Activated naive CD4-positive, alpha-beta T cell (primary cell): ENCODE measurements around the gene B4GALT3.

ENCODE experiments used
- DNase-seq, 4 experiments: peaks; one replicate each; lab custom pipeline; 2025; lab: John Stamatoyannopoulos, UW

Gene B4GALT3

DNA sequence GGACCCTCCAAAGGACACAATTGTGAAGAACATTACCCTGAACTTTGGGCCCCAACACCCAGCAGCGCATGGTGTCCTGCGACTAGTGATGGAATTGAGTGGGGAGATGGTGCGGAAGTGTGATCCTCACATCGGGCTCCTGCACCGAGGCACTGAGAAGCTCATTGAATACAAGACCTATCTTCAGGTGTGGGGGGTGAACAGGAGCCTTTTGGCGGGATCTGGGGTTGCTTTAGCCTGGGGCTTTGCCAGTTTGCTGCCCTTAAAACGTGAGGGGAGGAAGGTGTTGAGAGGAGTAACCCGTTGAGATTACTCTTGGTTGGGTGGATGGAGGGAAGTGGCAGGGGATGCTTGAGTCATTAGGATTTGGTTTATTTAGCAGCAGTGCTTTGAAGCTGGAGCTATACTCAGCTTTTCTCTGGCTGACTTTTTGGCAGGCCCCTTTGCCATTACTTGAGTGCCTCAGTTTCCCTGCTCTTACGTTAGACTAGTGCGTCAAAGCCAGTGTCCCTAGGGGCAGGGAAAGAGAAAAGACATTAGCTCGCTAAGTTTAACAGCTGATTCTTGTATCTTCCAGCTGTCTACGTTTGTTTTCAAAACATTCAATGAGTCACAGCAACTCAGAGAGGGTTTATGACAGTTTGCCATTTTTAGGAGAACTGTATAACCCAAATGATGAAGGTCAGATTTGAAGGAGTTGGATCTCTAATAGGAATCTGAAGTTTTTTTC is 29.3 kb upstream of the B4GALT3 start:
- DNase-seq: no peak

DNA sequence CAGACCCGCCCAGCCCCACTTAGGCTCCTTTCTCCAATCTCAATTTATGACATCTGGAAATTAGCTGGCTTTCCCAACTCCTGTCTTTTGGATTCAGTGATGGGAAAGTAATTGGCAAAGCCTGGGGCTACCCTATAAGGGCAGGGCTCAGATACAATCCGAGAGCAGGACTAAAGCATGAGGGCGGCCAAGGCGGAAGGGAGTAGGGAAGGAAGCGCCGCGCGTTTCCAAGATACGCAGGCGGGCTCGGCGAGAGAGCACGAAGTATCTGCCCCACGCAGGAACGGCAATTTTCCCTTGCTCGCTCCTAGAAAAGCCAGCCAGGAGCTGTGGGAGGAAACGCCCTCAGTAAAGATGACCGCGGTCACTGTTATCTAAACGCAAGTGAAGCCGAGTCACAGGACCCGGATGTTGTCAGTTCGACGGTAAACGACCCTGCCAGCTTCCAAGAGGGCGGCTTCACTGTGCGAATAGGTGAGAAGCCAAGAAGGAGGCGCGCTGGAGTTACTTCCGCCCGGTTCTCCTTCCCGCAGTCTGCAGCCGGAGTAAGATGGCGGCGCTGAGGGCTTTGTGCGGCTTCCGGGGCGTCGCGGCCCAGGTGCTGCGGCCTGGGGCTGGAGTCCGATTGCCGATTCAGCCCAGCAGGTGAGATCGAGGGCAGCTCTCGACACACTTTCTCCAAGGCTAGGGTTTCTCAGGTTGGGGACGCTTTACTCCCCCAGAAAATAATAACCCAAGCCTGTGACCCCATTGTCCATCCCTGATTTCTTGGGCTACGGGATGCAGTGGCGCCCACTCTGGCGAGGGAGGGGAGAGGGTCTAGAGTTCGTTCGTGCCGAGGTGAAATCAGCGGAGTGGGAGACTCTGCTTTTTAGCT is 24.8 kb upstream of the B4GALT3 start, which contains the start of gene NDUFS2:
Gene NDUFS2 (plus strand): TSS at position 532 of the 877 bp plus-strand sequence. CDS start 19 bp downstream, at position 551.
- DNase-seq: peak; percentile 79 to 88 (median 86)

DNA sequence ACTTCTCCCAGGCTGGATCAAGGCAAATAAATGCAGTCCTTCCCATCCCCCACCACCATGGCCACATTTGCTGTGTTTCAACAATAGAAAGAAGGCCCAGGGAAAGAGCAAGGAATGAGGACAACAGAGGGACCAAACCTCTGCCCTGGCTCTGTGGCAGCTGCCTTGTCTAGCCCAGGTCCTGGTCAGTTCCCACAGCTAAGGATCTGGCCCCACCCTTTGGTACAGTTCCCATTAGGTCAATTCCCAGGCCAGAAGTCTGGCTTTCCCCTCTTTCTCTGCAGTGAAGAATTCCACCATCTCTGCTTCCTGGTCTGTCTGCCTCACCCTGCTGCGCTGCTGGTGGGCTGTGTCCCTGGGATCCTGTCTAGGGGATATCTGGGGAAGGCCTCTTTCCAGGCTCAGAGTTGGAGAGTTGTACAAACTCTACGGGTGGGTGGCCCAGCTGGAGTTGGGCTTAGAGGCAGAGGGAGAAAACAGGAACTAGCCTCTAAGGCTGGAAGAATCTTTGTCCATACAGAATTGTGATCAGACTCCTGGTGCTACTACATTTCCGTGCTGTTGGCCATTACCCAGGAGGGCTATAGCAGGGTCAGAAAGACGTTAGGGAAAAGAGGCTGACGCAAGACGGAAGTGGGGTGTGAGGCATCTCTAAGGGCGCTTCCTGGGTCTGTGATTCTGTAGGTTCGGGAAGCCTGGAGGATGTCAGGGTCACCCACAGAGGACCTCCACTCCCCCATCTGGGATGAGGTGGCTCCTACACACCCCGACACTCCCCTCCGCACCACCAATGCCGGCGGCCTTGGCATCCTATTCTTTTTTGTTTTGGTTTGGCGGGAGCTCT is 23.9 kb upstream of the B4GALT3 start:
- DNase-seq: no peak

DNA sequence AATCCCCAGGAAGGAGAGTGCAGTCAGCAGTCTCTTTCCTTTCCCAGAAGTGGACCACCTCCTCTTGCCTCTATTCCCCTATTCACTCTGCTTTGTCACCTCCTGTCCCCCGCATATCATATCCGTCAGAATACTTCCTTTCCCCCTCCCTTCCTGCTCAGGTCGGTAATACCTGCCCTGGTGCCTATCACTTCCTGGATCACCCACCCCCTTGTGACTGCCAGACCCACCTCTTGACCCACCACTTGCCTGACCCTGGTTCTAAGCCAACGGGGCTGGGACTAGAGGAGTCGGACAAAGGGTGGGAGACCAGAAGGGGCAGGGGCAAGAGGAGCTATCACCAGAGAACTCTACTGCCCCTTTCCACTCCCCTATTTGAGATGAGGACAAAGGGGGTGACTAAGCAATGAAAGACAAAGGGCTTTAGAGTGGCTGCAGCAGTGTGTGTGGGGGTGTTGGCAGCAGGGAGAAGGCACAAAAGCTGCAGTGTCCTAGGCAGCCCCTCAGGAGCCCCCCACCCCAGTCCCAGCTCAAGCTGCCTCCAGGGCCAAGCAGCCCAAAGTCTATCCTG is 23.2 kb upstream of the B4GALT3 start:
- DNase-seq: no peak

DNA sequence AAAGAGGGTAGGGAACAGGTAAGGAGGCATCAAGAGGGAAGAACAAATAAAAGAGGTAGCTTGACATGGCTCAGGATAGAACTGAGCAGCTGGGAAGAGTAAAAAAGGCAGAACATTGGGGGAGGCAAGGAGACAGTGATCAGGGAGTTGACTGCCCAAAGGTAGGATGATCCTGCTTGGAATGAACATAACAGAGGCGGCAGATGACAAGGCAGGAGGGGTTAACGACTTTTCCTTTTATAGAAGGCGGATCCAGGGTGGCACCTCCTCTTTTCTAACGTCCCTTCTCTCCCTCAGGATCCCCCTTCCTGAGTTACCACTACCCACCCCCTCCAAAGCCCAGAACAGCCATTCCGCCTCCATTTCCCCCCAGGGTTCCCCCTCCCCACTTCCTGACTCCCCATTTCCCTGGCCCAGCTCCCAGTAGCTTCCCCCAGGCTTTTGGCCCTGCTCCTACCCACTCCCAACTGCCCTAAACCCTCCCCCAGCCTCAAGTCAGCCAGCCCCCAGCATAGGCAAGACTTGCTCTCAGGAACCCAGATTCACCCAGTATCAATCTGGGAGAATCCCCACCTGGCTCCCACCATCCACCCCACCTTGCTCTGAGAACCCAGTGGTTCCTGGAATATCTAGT is 22.3 kb upstream of the B4GALT3 start:
- no peak for DNase-seq

DNA sequence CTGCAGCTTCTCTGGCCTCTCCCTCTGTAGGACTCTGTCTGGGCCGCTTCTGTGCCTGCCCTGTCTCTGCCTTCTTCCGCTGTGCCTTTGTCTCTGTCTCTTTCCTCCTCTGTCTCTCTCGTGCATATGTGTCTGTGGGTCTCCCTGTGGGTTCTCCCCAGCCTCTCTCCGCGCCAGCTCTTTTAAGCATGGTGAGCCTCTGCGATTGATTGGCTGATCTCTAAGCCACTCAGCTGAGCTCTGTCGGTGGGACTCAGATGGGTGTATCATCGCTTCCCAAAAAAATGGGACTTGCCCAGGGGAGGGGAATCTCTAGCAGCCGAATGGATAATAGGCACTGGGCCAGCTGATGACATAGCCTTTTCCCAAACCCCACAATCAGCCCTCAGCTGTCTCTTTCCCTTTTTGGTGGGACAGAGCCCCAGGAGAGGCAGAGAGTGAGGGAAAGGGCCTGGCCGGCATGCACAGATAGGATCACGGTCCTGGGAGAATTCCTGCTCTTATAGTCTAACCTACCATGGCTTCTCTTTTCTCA is 21.7 kb upstream of the B4GALT3 start, which contains the start of gene ADAMTS4:
Gene ADAMTS4 (minus strand): TSS at position 158 of the 535 bp plus-strand sequence. CDS start 427 bp downstream, outside the sequence.
- DNase-seq: no peak

DNA sequence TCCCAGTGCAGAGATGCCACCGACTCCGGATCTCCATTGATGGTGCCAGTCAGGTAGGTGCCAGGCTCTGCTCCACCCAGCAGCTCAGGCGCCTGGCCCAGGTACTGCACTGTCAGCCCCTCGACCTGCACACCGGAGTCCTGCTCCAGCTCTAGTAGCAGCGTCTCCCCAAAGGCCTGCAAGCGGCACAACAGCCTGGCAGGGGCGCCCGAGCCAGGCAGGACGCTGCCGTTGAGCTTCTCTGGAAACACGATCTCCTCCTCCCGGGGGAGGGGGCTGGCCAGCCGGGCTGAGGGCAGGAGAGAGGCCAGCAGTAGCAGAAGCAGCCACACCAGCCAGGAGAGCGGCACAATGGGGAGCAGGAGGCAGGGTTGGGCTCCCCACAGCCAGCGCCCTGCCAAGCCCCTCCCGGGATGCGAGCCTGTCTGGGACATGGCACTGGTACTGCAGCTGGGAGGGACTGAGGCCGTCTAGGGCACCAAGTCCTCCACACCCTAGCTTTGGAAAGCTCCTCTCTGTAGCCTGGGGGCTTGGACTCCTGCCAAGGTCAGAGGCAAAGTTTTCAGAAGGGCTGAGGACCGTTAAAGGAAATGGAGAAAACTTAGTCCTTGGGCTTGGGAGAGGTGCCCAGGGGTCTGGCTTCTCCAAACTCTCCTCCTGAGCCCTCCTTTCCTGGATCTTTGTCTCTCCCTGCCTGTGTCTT is 21.0 kb upstream of the B4GALT3 start:
- no peak for DNase-seq

DNA sequence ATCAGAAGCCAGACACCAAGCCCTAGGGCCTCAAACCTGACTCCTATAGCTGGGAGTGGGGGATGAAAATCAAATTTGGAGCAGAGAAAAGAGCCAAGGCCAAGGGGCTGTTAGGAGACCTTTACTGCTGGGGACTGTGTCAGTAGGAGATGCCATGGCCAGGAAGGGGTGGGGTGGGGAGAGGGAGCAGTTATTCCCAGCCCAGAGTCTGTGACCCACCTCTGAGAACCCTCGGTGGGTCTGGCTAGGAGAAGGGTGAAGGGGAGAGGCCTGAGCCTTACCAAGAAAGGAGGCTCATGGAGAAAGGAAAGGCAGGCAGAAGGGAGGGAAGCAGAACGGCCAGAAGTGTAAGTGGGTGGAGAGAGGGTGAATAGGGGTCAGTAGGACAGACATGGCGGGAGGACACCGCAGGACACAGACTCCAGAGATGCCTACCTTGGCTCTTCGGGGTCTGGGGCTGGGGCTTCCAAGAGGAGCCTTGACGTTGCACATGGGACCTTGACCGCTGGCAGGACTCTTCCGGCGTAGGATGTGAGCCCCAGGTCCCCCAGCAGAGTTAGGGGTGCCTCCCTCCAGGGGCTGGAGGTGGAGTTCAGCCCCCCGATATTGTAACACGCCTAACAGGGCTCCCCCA is 20.4 kb upstream of the B4GALT3 start:
- no peak for DNase-seq

DNA sequence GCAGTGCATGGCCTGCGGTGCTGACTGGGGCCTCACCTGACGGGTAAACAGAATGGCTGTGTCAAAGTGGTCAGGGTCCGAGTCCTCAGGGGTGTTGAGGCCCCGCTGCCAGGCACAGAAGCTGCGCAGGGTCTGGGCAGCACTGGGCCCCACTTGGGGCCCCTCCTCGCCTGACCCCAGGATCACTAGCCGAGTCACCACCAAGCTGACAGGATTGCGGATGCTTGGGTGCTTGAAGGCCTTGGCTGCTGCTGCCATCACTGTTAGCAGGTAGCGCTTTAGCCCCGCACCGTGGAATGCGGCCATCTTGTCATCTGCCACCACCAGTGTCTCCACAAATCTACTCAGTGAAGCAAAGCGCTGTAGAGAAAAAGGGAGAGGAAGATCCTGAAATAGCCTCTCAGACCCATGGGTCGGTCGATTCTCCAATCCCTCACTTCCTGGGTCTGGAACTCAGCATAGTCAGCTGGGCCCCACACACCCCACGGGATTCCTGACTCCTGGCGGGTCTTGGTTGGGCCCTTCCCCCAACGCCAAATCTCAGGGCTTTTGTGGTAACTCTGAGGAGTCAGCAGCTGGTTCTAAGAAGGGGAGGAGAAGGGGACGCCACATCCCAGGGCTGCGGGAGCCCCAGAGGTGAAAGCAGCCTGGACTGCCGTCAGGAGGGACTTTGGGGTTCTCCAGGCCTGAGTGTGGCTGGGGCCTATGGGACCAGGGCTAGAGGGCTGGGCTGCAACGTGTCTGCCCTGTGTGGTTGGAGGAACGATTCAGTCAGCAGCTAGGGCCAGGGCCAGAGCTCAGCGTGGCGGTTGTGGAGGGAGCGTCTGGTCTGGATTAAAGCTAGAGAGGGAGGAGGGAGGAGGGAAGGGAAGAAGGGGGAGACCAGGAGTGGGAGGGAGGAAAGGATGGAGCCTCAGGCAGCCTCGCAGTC is 19.5 kb upstream of the B4GALT3 start:
- no peak for DNase-seq

DNA sequence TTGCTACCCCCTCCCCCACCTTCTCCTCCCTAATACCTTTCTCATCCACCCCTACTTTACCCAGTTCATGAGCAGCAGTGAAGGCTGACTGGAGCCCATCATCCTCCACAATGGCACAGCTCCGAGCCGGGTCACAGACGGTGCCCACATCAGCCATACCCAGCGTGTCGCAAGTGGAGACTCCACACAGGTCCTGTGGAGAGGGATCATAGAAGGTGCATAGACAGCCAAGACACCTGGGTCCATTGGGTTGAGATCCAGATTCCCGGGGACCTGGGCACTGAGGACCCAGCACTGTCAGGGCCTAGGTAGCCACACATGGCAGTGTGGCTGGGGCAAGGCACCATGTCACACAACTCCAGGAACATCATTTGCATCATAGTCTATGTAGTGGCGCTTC is 18.8 kb upstream of the B4GALT3 start:
- no peak for DNase-seq

DNA sequence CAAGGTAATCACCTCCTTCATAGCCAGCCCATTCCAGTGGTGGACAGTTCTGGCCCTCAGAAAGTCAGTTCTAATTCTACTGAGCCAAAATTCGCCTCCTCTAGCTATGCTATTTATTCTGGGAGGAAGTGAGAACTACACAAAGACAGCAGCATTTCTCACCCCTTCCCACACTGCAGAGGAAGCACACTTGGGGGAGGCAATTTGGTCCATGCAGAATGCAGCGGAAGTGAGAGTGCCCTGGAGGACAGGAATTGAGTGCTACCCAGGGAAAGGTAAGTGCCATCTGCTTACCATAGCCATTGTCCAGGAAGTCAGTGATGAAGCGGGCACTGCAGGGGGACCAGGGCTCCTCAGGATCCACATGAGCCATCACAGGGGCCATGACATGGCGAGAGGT is 17.9 kb upstream of the B4GALT3 start:
- DNase-seq: no peak

DNA sequence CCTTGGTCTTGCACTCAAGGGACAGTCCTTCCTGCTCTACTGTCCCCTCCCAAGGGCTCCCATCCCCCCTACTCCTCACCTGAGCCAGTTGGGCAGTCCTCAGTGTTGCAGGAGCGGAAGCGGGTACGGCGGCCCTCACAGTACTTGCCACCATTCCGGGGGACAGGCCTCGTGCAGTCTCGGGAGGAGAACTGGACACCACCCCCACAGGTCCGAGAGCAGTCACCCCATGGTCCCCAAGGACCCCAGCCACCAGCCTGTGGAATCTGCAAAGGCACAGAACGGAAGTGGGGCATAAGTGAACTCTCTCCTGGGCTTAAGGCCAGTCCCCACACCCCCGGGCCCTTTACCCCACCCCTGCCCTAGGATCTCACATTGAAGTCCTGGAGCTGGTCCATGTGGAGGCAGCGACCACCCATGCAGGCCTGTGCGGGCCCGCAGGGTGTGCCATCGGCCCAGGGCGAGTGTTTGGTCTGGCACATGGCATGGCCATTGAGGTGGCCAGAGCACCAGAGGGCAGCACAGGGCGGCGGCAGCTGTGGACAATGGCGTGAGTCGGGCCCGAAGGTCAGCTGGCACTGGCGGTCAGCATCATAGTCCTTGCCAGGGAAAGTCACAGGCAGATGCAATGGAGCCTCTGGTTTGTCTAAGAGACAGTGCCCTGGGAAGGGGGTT is 16.4 kb upstream of the B4GALT3 start:
- no peak for DNase-seq

DNA sequence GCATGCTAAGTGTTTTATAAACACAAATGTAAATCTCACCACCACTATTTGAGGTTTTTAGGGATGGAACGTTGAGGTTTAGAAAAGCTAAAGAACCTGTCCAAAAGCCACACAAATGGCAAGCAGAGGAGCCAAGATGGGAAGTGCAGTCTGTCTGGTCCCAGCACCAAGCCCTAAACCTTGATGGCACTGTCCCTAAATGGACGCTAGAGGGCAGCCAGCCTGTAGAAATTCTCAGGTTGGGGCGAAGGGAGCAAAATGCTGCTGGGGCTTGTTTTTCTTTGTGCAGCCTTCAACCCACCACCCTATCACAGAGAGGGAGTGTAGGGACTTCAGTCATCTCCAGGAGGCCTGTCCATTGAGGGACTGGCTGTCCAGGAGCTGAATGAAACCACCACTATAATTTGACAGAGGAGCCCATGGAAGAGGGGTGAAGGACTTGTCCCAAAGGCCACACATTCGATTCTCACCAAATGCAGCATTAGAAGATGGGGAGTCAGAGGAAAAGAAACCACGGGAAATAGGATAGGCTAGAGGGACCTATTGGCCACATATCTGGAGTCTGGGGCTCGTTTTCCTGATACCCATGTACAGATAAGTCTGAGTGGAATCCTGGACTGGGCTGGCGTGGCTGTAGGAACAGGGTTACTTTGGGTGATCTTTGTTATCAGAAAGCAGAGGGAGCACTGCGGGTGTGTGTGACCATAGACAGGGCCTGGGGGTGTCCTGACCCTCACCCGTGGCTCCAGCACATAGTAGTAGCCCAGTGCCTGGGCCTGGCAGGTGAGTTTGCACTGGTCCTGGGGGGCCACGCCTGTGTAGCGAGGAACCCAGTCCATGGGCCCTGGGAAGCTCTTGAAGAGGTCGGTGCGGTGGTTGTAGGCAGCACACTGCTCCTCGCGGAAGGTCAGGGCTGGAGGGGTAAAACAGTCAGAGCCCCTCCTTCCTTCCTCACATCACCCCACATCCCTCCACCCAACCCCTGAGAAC is 15.5 kb upstream of the B4GALT3 start:
- peak in 2 of 4 experiments; percentile 43 to 47 for DNase-seq

DNA sequence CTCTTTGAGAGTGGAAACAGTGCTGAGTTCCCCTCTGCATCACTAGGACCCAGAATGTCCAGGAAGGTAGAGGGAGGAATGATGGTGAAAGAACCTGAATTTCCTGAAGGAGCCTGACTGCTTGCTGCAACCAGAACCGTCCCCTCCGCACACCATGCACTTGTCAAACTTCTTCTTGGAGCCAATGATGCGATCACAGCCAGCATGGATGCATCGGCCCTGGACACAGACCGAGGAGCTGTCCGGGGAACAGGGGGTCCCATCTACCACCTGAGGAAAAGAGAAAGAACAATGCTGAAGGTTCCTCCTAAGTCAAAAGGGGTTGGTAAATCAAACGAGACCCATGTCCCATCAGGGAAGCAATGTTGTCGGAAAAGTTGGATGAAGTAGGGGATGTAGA is 14.7 kb upstream of the B4GALT3 start:
- no peak for DNase-seq

DNA sequence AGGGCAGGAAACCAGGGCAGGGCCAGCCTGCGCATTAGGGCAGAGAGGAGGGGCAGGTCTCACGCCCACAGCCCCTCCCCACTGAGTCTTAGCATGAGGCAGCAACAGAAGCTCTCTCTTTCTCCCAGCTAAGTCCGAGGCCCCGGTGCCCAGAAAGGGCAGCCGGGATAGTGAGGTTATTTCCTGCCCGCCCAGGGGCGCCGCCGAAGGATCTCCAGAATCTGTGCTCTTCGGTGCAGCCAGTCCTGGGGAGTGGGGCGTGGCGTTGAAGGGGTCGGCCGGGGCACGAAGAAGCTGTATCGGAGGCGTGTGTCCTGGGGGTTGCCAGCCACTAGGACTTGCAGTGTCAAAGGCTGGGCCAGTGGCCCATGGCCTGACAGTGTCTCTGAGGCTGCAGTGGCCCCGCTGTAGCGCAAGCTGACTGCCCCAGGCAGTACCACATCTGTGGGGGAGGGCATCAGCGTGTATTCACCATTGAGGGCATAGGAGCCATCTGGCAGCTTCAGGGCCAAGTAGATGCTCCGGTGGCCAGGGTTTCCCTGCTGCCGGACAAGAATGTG is 13.7 kb upstream of the B4GALT3 start:
- DNase-seq: no peak

DNA sequence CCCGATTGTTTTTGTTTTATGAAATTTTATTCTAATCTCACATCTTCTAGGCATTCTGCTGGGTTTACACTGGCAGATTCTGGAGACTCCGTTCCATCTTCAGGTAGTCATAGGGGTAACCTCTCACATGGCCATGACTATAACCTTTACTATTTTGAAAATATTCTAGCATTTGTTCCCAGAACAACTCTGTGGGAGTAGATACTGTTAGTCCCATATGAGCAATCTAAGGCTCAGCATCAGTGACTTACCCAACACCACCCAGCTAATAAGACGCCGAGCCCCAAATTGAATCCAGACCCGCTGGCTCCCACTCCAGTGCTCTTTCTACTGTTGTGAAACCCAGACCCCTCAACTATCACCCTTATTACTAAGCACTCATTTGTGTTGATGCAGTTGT is 11.7 kb upstream of the B4GALT3 start:
- no peak for DNase-seq

DNA sequence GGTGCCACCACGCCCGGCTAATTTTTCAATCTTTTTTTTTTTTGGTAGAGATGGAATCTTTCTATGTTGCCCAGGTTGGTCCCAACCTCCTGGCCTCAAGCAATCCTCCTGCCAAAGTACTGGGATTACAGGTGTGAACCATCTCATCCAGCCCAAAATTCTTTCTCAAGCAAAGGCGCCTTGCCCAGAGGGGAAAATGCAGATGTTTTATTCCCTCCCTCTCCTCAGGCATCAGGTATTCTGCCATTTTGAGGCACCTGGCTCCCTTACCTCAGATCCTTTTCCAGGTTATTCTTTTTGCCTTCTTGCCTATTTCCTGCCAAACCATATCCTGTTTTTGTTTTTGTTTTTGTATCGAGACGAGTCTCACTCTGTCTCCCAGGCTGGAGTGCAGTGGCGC is 11.1 kb upstream of the B4GALT3 start:
- DNase-seq: no peak
